Thyroid gland (tissue), 4 donors: ENCODE results near the gene FBXO47.
"Not testable (repeated sequence)": the region's sequence is repeated elsewhere in the genome, so short reads cannot be mapped to it uniquely, and the experiment has no call there.

ENCODE experiments used
- POLR2A ChIP-seq, 2 donors: fragments of 450-650 bp; IDR thresholded peaks; one replicate each; pipeline ENCODE4 v1.6.1; 2017; ENCODE audit warnings: antibody characterized with exemption in 2 of 2, mild to moderate bottlenecking in 2 of 2, moderate library complexity in 1 of 2
- TF ChIP-seq, protein P1 (sequence below), 6 experiments: fragments of 200-600 bp in 3 of 6; fragments of 450-650 bp in 3 of 6; sonication (generic) in 3 of 6; IDR thresholded peaks; one replicate each; pipeline ENCODE4 v1.5.1; 2016 to 2019; ENCODE audit warnings: antibody characterized with exemption in 6 of 6, mild to moderate bottlenecking in 2 of 6, inconsistent platforms in 1 of 6, moderate library complexity in 1 of 6

DNA sequence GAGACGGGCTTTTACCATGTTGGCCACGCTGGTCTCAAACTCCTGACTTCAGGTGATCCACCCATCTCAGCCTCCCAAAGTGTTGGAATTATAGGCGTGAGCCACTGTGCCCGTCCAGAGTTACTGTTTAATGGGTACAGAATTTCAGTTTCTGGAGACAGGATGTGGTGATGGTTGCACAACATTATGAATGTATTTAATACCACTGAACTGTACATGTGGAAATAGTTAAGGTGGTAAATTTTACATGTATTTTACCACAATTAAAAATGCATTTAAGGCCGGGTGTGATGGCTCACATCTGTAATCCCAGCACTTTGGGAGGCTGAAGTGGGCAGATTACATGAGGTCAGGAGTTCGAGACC, 9.0 kb upstream of the FBXO47 start:
- TF ChIP-seq, protein P1, sequence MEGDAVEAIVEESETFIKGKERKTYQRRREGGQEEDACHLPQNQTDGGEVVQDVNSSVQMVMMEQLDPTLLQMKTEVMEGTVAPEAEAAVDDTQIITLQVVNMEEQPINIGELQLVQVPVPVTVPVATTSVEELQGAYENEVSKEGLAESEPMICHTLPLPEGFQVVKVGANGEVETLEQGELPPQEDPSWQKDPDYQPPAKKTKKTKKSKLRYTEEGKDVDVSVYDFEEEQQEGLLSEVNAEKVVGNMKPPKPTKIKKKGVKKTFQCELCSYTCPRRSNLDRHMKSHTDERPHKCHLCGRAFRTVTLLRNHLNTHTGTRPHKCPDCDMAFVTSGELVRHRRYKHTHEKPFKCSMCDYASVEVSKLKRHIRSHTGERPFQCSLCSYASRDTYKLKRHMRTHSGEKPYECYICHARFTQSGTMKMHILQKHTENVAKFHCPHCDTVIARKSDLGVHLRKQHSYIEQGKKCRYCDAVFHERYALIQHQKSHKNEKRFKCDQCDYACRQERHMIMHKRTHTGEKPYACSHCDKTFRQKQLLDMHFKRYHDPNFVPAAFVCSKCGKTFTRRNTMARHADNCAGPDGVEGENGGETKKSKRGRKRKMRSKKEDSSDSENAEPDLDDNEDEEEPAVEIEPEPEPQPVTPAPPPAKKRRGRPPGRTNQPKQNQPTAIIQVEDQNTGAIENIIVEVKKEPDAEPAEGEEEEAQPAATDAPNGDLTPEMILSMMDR (IDR thresholded peaks at IDR 0.05) = not testable (repeated sequence)
- not testable (repeated sequence) for TF ChIP-seq POLR2A (IDR thresholded peaks at IDR 0.05)
